HepG2 (cell line): Measurements from ENCODE around the gene OAS1. TPM values are rescaled to one million over a fixed set of nuclear protein-coding genes. Genes with fewer than 3 reads are reported as not detected.
A peak's percentile ranks its signal among the peaks of the same experiment; 100 is the strongest.

Experiments
- CHD2 ChIP-seq: IDR thresholded peaks from 2 replicates; pipeline ENCODE4 v1.6.1; 2011; ENCODE audit warnings: low read depth, low read length, improper control_type of control experiment
- ELF4 ChIP-seq: sonication (generic); formaldehyde crosslinking; IDR thresholded peaks from 2 replicates; pipeline ENCODE4 v1.5.0; 2020; ENCODE audit warnings: missing genetic modification reagents, mild to moderate bottlenecking, moderate library complexity, borderline replicate concordance
- EP300 ChIP-seq, 3 experiments: sonication (generic) in 1 of 3; formaldehyde crosslinking in 1 of 3; IDR thresholded peaks; 2 replicates each; pipeline versions ENCODE4 v1.5.1 to v1.6.1; 2011 to 2020; ENCODE audit warnings: low read depth in 2 of 3, low read length in 2 of 3, borderline replicate concordance in 1 of 3, improper control_type of control experiment in 1 of 3, mild to moderate bottlenecking in 1 of 3, missing genetic modification reagents in 1 of 3, moderate library complexity in 1 of 3
- FIP1L1 ChIP-seq: fragments of 200-400 bp; formaldehyde crosslinking; IDR thresholded peaks from 2 replicates; pipeline ENCODE4 v1.6.1; 2018; ENCODE audit warnings: low read depth, mild to moderate bottlenecking, low read length, moderate library complexity, borderline replicate concordance; ENCODE audit not compliant: insufficient read depth
- FOSL2 ChIP-seq: sonication (generic); formaldehyde crosslinking; IDR thresholded peaks from 2 replicates; pipeline ENCODE4 v1.4.0; 2020; ENCODE audit warnings: missing genetic modification reagents
- FOXP1 ChIP-seq, 2 experiments: fragments of 450-650 bp in 1 of 2; IDR thresholded peaks; 2 replicates each; pipeline ENCODE4 v1.6.1; 2017 to 2018; ENCODE audit warnings: antibody characterized with exemption in 1 of 2
- GLI4 ChIP-seq: sonication (generic); formaldehyde crosslinking; IDR thresholded peaks from 2 replicates; pipeline ENCODE4 v1.5.1; 2020; ENCODE audit warnings: missing genetic modification reagents, mild to moderate bottlenecking, moderate library complexity, borderline replicate concordance
- HOXA3 ChIP-seq: sonication (generic); formaldehyde crosslinking; IDR thresholded peaks from 2 replicates; pipeline ENCODE4 v1.5.0; 2020; ENCODE audit warnings: missing genetic modification reagents
- KDM3A ChIP-seq: IDR thresholded peaks from 2 replicates; pipeline ENCODE4 v1.6.1; 2018; ENCODE audit warnings: low read depth, missing compliant biosample characterization
- MED1 ChIP-seq: sonication (generic); formaldehyde crosslinking; IDR thresholded peaks from 2 replicates; pipeline ENCODE4 v1.4.0; 2020; ENCODE audit warnings: missing genetic modification reagents
- NFE2 ChIP-seq: sonication (generic); formaldehyde crosslinking; IDR thresholded peaks from 2 replicates; pipeline ENCODE4 v1.4.0; 2020; ENCODE audit warnings: missing genetic modification reagents
- NFKB2 ChIP-seq: sonication (generic); formaldehyde crosslinking; IDR thresholded peaks from 2 replicates; pipeline ENCODE4 v1.4.0; 2020; ENCODE audit warnings: missing genetic modification reagents, borderline replicate concordance
- PHF21A ChIP-seq: sonication (generic); formaldehyde crosslinking; IDR thresholded peaks from 2 replicates; pipeline ENCODE4 v1.5.0; 2020; ENCODE audit warnings: mild to moderate bottlenecking, missing genetic modification reagents
- POLR2A ChIP-seq, 2 experiments: IDR thresholded peaks; 2 replicates each; pipeline ENCODE4 v1.6.1; 2011; ENCODE audit warnings: low read depth in 2 of 2, low read length in 2 of 2, mild to moderate bottlenecking in 1 of 2, moderate library complexity in 1 of 2; ENCODE audit not compliant: insufficient read depth in 1 of 2
- TEAD3 ChIP-seq: optimal IDR thresholded peaks from 2 replicates; pipeline ENCODE3; 2016; ENCODE audit warnings: borderline replicate concordance
- TOPORS ChIP-seq: sonication (generic); formaldehyde crosslinking; IDR thresholded peaks from 2 replicates; pipeline ENCODE4 v1.8.0; 2023; ENCODE audit warnings: mild to moderate bottlenecking, missing genetic modification reagents
- ZBTB8A ChIP-seq: sonication (generic); formaldehyde crosslinking; IDR thresholded peaks from 2 replicates; pipeline ENCODE4 v1.4.0; 2020; ENCODE audit warnings: mild to moderate bottlenecking, low read depth, missing genetic modification reagents, borderline replicate concordance
- ZNF329 ChIP-seq: sonication (generic); formaldehyde crosslinking; IDR thresholded peaks from 2 replicates; pipeline ENCODE4 v1.9.0; 2021; ENCODE audit warnings: low read depth, mild to moderate bottlenecking, missing genetic modification reagents
- ZNF44 ChIP-seq: sonication (generic); formaldehyde crosslinking; IDR thresholded peaks from 2 replicates; pipeline ENCODE4 v1.5.1; 2020; ENCODE audit warnings: mild to moderate bottlenecking, missing genetic modification reagents
- ZNF598 ChIP-seq: sonication (generic); formaldehyde crosslinking; IDR thresholded peaks from 2 replicates; pipeline ENCODE4 v1.5.1; 2020; ENCODE audit warnings: mild to moderate bottlenecking, missing genetic modification reagents, borderline replicate concordance
- ZNF709 ChIP-seq: sonication (generic); formaldehyde crosslinking; IDR thresholded peaks from 2 replicates; pipeline ENCODE4 v1.5.0; 2020; ENCODE audit warnings: mild to moderate bottlenecking, missing genetic modification reagents
- ZNF724P ChIP-seq: sonication (generic); formaldehyde crosslinking; IDR thresholded peaks from 2 replicates; pipeline ENCODE4 v1.8.0; 2022; ENCODE audit warnings: missing genetic modification reagents, borderline replicate concordance
- polyA plus RNA-seq, 8 experiments: library from polyadenylated mRNA; depleted of rRNA in 3 of 8; stranded (reverse) in 7 of 8; unstranded in 1 of 8; fragments of >200 nt; fragmentation: Illumina TruSeq in 4 of 8; extraction: Trizol in 4 of 8; gene quantifications; 2 replicates each; pipeline versions ENCODE4 v1.2.1 to v1.2.3, GENCODE V29; 2011 to 2016; ENCODE audit warnings: low read depth in 4 of 8, missing spikeins in 1 of 8, mixed read lengths in 1 of 8; ENCODE audit not compliant: insufficient read depth in 1 of 8
- total RNA-seq, 5 experiments: library from RNA; depleted of rRNA; stranded (reverse); fragments of >200 nt; fragmentation: Illumina TruSeq; extraction: Trizol; gene quantifications; 2 replicates each; pipeline ENCODE4 v1.2.3, GENCODE V29; 2016; ENCODE audit warnings: low read depth in 1 of 5
- TF ChIP-seq, protein P1 (sequence below): sonication (generic); formaldehyde crosslinking; IDR thresholded peaks from 2 replicates; pipeline ENCODE4 v1.8.1; 2023; ENCODE audit warnings: mild to moderate bottlenecking, missing genetic modification reagents
- TF ChIP-seq, protein P2 (sequence below): IDR thresholded peaks from 2 replicates; pipeline ENCODE4 v1.6.1; 2016; ENCODE audit warnings: missing genetic modification reagents, missing compliant biosample characterization
- TF ChIP-seq, protein P3 (sequence below): IDR thresholded peaks from 2 replicates; pipeline ENCODE4 v1.4.0; 2020; ENCODE audit warnings: mild to moderate bottlenecking, missing genetic modification reagents

Gene OAS1
- total and polyA plus RNA-seq, 2 of the 13 experiments (the other 11 are each of a cell fraction or from before 2014, with no cell fraction given), result 6.5 to 10.6 TPM

DNA sequence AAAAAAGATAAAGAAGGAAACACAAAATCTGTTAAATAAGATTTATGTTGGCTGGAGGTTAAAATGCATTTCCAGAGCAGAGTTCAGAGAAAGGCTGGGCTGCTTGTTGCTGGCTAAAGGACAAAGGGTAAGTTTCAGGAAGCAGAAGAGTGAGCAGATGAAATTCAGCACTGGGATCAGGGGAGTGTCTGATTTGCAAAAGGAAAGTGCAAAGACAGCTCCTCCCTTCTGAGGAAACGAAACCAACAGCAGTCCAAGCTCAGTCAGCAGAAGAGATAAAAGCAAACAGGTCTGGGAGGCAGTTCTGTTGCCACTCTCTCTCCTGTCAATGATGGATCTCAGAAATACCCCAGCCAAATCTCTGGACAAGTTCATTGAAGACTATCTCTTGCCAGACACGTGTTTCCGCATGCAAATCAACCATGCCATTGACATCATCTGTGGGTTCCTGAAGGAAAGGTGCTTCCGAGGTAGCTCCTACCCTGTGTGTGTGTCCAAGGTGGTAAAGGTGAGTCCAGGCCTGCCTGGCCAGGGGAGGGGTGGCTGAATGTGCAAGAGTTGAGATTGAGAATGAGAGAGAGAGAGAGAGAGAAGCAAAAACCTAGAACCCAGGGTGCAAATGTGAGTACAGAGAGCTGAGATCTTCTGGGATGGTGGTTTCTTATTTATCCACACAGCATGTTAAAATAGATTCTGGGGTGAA is at the start of gene OAS1 (continued):
- TF ChIP-seq, protein P1, sequence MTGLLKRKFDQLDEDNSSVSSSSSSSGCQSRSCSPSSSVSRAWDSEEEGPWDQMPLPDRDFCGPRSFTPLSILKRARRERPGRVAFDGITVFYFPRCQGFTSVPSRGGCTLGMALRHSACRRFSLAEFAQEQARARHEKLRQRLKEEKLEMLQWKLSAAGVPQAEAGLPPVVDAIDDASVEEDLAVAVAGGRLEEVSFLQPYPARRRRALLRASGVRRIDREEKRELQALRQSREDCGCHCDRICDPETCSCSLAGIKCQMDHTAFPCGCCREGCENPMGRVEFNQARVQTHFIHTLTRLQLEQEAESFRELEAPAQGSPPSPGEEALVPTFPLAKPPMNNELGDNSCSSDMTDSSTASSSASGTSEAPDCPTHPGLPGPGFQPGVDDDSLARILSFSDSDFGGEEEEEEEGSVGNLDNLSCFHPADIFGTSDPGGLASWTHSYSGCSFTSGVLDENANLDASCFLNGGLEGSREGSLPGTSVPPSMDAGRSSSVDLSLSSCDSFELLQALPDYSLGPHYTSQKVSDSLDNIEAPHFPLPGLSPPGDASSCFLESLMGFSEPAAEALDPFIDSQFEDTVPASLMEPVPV (CRISPR knock-in tag), result no peak
- TF ChIP-seq POLR2A (IDR thresholded peaks at IDR 0.05; ENCODE audit: insufficient read depth in 1 of 2, low read depth in 2 of 2, low read length in 2 of 2) (peak; percentile 32 to 34; a peak in 1 of 4 replicates), ZNF724P (CRISPR knock-in tag) (no peak), ZNF329 (no peak), ZNF44 (CRISPR knock-in tag) (no peak), EP300 (IDR thresholded peaks at IDR 0.05; ENCODE audit: low read depth in 2 of 2, low read length in 2 of 2) (no peak), EP300 (CRISPR knock-in tag; IDR thresholded peaks at IDR 0.05; ENCODE audit: borderline replicate concordance) (0 out of 2 replicates have a peak, but pooled peaks have one; percentile 9), PHF21A (CRISPR knock-in tag) (no peak), NFE2 (CRISPR knock-in tag) (no peak), KDM3A (CRISPR knock-in tag) (no peak), CHD2 (no peak), ZBTB8A (CRISPR knock-in tag) (no peak), NFKB2 (CRISPR knock-in tag) (no peak), ZNF598 (CRISPR knock-in tag) (no peak), HOXA3 (CRISPR knock-in tag) (no peak), MED1 (CRISPR knock-in tag) (peak; percentile 35; the same call in 1 of the 2 replicates), TOPORS (CRISPR knock-in tag) (no peak), FIP1L1 (no peak), ELF4 (CRISPR knock-in tag) (no peak), FOSL2 (CRISPR knock-in tag) (no peak), ZNF709 (CRISPR knock-in tag) (no peak), TEAD3 (CRISPR knock-in tag) (peak; percentile 12), GLI4 (CRISPR knock-in tag) (no peak), FOXP1 (IDR thresholded peaks at IDR 0.05) (no peak), FOXP1 (CRISPR knock-in tag; IDR thresholded peaks at IDR 0.05) (no peak)
- TF ChIP-seq, protein P2, sequence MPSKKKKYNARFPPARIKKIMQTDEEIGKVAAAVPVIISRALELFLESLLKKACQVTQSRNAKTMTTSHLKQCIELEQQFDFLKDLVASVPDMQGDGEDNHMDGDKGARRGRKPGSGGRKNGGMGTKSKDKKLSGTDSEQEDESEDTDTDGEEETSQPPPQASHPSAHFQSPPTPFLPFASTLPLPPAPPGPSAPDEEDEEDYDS (CRISPR knock-in tag), result peak; percentile 45; the same call in 1 of the 2 replicates
- TF ChIP-seq, protein P3, sequence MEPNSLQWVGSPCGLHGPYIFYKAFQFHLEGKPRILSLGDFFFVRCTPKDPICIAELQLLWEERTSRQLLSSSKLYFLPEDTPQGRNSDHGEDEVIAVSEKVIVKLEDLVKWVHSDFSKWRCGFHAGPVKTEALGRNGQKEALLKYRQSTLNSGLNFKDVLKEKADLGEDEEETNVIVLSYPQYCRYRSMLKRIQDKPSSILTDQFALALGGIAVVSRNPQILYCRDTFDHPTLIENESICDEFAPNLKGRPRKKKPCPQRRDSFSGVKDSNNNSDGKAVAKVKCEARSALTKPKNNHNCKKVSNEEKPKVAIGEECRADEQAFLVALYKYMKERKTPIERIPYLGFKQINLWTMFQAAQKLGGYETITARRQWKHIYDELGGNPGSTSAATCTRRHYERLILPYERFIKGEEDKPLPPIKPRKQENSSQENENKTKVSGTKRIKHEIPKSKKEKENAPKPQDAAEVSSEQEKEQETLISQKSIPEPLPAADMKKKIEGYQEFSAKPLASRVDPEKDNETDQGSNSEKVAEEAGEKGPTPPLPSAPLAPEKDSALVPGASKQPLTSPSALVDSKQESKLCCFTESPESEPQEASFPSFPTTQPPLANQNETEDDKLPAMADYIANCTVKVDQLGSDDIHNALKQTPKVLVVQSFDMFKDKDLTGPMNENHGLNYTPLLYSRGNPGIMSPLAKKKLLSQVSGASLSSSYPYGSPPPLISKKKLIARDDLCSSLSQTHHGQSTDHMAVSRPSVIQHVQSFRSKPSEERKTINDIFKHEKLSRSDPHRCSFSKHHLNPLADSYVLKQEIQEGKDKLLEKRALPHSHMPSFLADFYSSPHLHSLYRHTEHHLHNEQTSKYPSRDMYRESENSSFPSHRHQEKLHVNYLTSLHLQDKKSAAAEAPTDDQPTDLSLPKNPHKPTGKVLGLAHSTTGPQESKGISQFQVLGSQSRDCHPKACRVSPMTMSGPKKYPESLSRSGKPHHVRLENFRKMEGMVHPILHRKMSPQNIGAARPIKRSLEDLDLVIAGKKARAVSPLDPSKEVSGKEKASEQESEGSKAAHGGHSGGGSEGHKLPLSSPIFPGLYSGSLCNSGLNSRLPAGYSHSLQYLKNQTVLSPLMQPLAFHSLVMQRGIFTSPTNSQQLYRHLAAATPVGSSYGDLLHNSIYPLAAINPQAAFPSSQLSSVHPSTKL, result peak; percentile 50
